GM21360 (cell line): Measurements from ENCODE around the gene SSH2.

ENCODE experiments used
- ATAC-seq: cut with Tn5 transposase; IDR thresholded peaks from one replicate; pipeline ENCODE4 v1.9.1; 2021; ENCODE audit warnings: mild to moderate bottlenecking, moderate library complexity; ENCODE audit not compliant: unreplicated experiment

Gene SSH2

GRCh38 chr17:29844339-29845048 lies 85.5 kb downstream of the SSH2 start:
- ATAC-seq, result no peak

- no peak for ATAC-seq
These were observed 89.1 kb downstream of the SSH2 start for GRCh38 chr17:29840884-29841283.

GRCh38 chr17:29839656-29840055 lies 90.4 kb downstream of the SSH2 start:
- ATAC-seq, result no peak

- no peak for ATAC-seq
These were observed 91.1 kb downstream of the SSH2 start for GRCh38 chr17:29838961-29839360.

- ATAC-seq, result no peak
These were observed 92.5 kb downstream of the SSH2 start for GRCh38 chr17:29837531-29837930.

- ATAC-seq, result no peak
These were observed 93.4 kb downstream of the SSH2 start for GRCh38 chr17:29836643-29837042.

GRCh38 chr17:29835435-29836351 lies 94.3 kb downstream of the SSH2 start:
- no peak for ATAC-seq

GRCh38 chr17:29833801-29834200 lies 96.2 kb downstream of the SSH2 start:
- no peak for ATAC-seq

- ATAC-seq, result no peak
These were observed 101.2 kb downstream of the SSH2 start for GRCh38 chr17:29828676-29829284.

GRCh38 chr17:29827179-29827578 lies 102.8 kb downstream of the SSH2 start:
- ATAC-seq, result no peak

GRCh38 chr17:29826114-29826692 lies 103.8 kb downstream of the SSH2 start:
- no peak for ATAC-seq

GRCh38 chr17:29825604-29826003 lies 104.4 kb downstream of the SSH2 start:
- no peak for ATAC-seq

GRCh38 chr17:29821897-29822296 lies 108.1 kb downstream of the SSH2 start:
- no peak for ATAC-seq

- no peak for ATAC-seq
These were observed 109.6 kb downstream of the SSH2 start for GRCh38 chr17:29820425-29820824.

- no peak for ATAC-seq
These were observed 122.3 kb downstream of the SSH2 start for GRCh38 chr17:29807520-29808361.

- ATAC-seq, result no peak
These were observed 127.8 kb downstream of the SSH2 start for GRCh38 chr17:29802246-29802645.

- no peak for ATAC-seq
These were observed 129.6 kb downstream of the SSH2 start for GRCh38 chr17:29800457-29800856.

GRCh38 chr17:29796652-29797051 lies 133.4 kb downstream of the SSH2 start:
- ATAC-seq, result no peak

- ATAC-seq, result no peak
These were observed 136.5 kb downstream of the SSH2 start for GRCh38 chr17:29793501-29793900.

GRCh38 chr17:29791336-29792080 lies 138.5 kb downstream of the SSH2 start:
- no peak for ATAC-seq
